ENCODE results near the gene FAM181B.

Gene FAM181B

GRCh38 chr11:82733444-82734119, at the start of gene FAM181B:
FAM181B (minus strand) TSS chr11:82733864; CDS start chr11:82733729, 135 bp downstream.
- DNase-seq = no peak

GRCh38 chr11:82782825-82783374, 49.2 kb upstream of the FAM181B start:
- no peak for DNase-seq

- DNase-seq = no peak
Measured at GRCh38 chr11:82778776-82779175, 45.1 kb upstream of the FAM181B start.

- no peak for DNase-seq
Measured at GRCh38 chr11:82776377-82776776, 42.7 kb upstream of the FAM181B start.

- no peak for DNase-seq
Measured at GRCh38 chr11:82775736-82776346, 42.2 kb upstream of the FAM181B start.

- no peak for DNase-seq
Measured at GRCh38 chr11:82775218-82775617, 41.6 kb upstream of the FAM181B start.

- DNase-seq = no peak
Measured at GRCh38 chr11:82771781-82772180, 38.1 kb upstream of the FAM181B start.

GRCh38 chr11:82767123-82767522, 33.5 kb upstream of the FAM181B start:
- no peak for DNase-seq

GRCh38 chr11:82765466-82766034, 31.9 kb upstream of the FAM181B start:
- no peak for DNase-seq

GRCh38 chr11:82763167-82763566, 29.5 kb upstream of the FAM181B start:
- no peak for DNase-seq

- DNase-seq = no peak
Measured at GRCh38 chr11:82759649-82760048, 26.0 kb upstream of the FAM181B start.

GRCh38 chr11:82757660-82758357, 24.1 kb upstream of the FAM181B start:
- DNase-seq = no peak

- no peak for DNase-seq
Measured at GRCh38 chr11:82756765-82757639, 23.3 kb upstream of the FAM181B start.

- DNase-seq = no peak
Measured at GRCh38 chr11:82754410-82754809, 20.7 kb upstream of the FAM181B start.

- DNase-seq = no peak
Measured at GRCh38 chr11:82753921-82754320, 20.3 kb upstream of the FAM181B start.

- DNase-seq = no peak
Measured at GRCh38 chr11:82752801-82753200, 19.1 kb upstream of the FAM181B start.

- no peak for DNase-seq
Measured at GRCh38 chr11:82750643-82751139, 17.0 kb upstream of the FAM181B start.

- DNase-seq = no peak
Measured at GRCh38 chr11:82747471-82747870, 13.8 kb upstream of the FAM181B start.

- DNase-seq = no peak
Measured at GRCh38 chr11:82738091-82738490, 4.4 kb upstream of the FAM181B start.

GRCh38 chr11:82734120-82734479, 436 bp upstream of the FAM181B start:
- DNase-seq = no peak

- no peak for DNase-seq
Measured at GRCh38 chr11:82732734-82733443, 775 bp downstream of the FAM181B start.

GRCh38 chr11:82732348-82732733, 1.3 kb downstream of the FAM181B start:
- DNase-seq = no peak

Measured in activated effector memory CD4-positive, alpha-beta T cell treated with Interleukin-2 at 50 U/mL for 16 hours (primary cell).